GM19397 (cell line): ENCODE results near the gene HOXD9.

Experiments used
- ATAC-seq: cut with Tn5 transposase; IDR thresholded peaks from one replicate; pipeline ENCODE4 v1.9.1; 2021; ENCODE audit warnings: mild to moderate bottlenecking, moderate library complexity; ENCODE audit not compliant: unreplicated experiment

Gene HOXD9

GRCh38 chr2:176152350-176153181 lies 30.0 kb downstream of the HOXD9 start:
- ATAC-seq: no peak

- ATAC-seq: no peak
Measured at GRCh38 chr2:176154576-176155252, 32.2 kb downstream of the HOXD9 start.

GRCh38 chr2:176155356-176156044 lies 33.0 kb downstream of the HOXD9 start:
- no peak for ATAC-seq

GRCh38 chr2:176156301-176156806 lies 33.8 kb downstream of the HOXD9 start:
- ATAC-seq: no peak

GRCh38 chr2:176156807-176157498 lies 34.4 kb downstream of the HOXD9 start, which contains the start of gene HOXD3:
Gene HOXD3 (plus strand): TSS chr2:176157307. CDS start chr2:176169115, 11,808 bp downstream.
- no peak for ATAC-seq

- no peak for ATAC-seq
Measured at GRCh38 chr2:176157499-176158185, 35.1 kb downstream of the HOXD9 start.

GRCh38 chr2:176158186-176158591 lies 35.7 kb downstream of the HOXD9 start:
- no peak for ATAC-seq

GRCh38 chr2:176158855-176159662 lies 36.5 kb downstream of the HOXD9 start:
- ATAC-seq: no peak

- no peak for ATAC-seq
Measured at GRCh38 chr2:176159663-176160250, 37.2 kb downstream of the HOXD9 start.

GRCh38 chr2:176160251-176160985 lies 37.9 kb downstream of the HOXD9 start:
- ATAC-seq: no peak

GRCh38 chr2:176160986-176161824 lies 38.7 kb downstream of the HOXD9 start:
- no peak for ATAC-seq

- no peak for ATAC-seq
Measured at GRCh38 chr2:176161825-176162626, 39.5 kb downstream of the HOXD9 start.

- no peak for ATAC-seq
Measured at GRCh38 chr2:176162911-176163671, 40.6 kb downstream of the HOXD9 start.

- ATAC-seq: no peak
Measured at GRCh38 chr2:176163672-176164056, 41.1 kb downstream of the HOXD9 start.

- no peak for ATAC-seq
Measured at GRCh38 chr2:176164201-176164600, 41.7 kb downstream of the HOXD9 start.
